Vagina (tissue), 2 donors: ENCODE measurements around the gene PPP6R2.

Experiments
- CTCF ChIP-seq, 3 experiments: fragments of 450-650 bp in 2 of 3; fragments of 200-600 bp in 1 of 3; sonication (generic) in 1 of 3; IDR thresholded peaks; one replicate each; pipeline ENCODE4 v1.5.1; 2017 to 2019; ENCODE audit warnings: antibody characterized with exemption in 3 of 3, mild to moderate bottlenecking in 2 of 3, moderate library complexity in 2 of 3
- POLR2A ChIP-seq, 2 donors: fragments of 450-650 bp; IDR thresholded peaks; one replicate each; pipeline ENCODE4 v1.6.1; 2017; ENCODE audit warnings: antibody characterized with exemption in 2 of 2, mild to moderate bottlenecking in 2 of 2, moderate library complexity in 2 of 2
- POLR2AphosphoS5 ChIP-seq, 2 donors: sonication (generic); formaldehyde crosslinking; IDR thresholded peaks; one replicate each; pipeline ENCODE4 v1.9.0; 2017; ENCODE audit warnings: antibody characterized with exemption in 2 of 2, mild to moderate bottlenecking in 2 of 2, low read depth in 1 of 2; ENCODE audit not compliant: insufficient read depth in 1 of 2

GRCh38 chr22:50312371-50312770 is 30.8 kb upstream of the PPP6R2 start:
- TF ChIP-seq POLR2A (IDR thresholded peaks at IDR 0.05) (no peak), CTCF (IDR thresholded peaks at IDR 0.05) (no peak), POLR2AphosphoS5 (IDR thresholded peaks at IDR 0.05; ENCODE audit: insufficient read depth in 1 of 2, low read depth in 1 of 2) (no peak)
